ENCODE measurements around the gene APOA1.

The APOA1 gene

GRCh38 chr11:116830184-116830912, 7.1 kb downstream of the APOA1 start:
- H3K9me3 ChIP-seq: no peaks in the 10 kb centered on the region
- peaks cover 30% of the 10 kb centered on the region for H3K4me1 ChIP-seq
- H3K27ac ChIP-seq: no peak overlapping the region
- no peak overlapping the region for H3K9ac ChIP-seq
- H3K36me3 ChIP-seq: no peaks in the 10 kb centered on the region
- TF ChIP-seq Cebpa-rat (IDR thresholded peaks at IDR 0.05): no peak
- no peak overlapping the region for H3K4me3 ChIP-seq
- no peaks in the 10 kb centered on the region for H4K20me1 ChIP-seq
- H3K27me3 ChIP-seq: no peaks in the 10 kb centered on the region
- peak overlapping the region; percentile 75; the same call in 1 of the 2 replicates for H3K4me2 ChIP-seq

GRCh38 chr11:116829525-116830183, 7.8 kb downstream of the APOA1 start, which contains the start of gene APOC3:
TSS of gene APOC3 (plus strand) at chr11:116829907. CDS start at chr11:116830583, 676 bp downstream.
- Histone ChIP-seq H3K27ac (peak within 1 kb of the TSS; percentile 41; the same call in 1 of the 2 replicates), H4K20me1 (no peaks in the 10 kb centered on the region), H3K4me2 (peak within 1 kb of the TSS; percentile 75), H3K4me1 (peaks cover 23% of the 10 kb centered on the region), H3K36me3 (no peaks in the 10 kb centered on the region), H3K9ac (0 out of 2 replicates have a peak within 1 kb of the TSS, but pooled peaks have one; percentile 45), H3K27me3 (no peaks in the 10 kb centered on the region), H3K9me3 (no peaks in the 10 kb centered on the region), H3K4me3 (no peak within 1 kb of the TSS)
- no peak for TF ChIP-seq Cebpa-rat (IDR thresholded peaks at IDR 0.05)

- H3K4me1 ChIP-seq: peaks cover 15% of the 10 kb centered on the region
- H3K9me3 ChIP-seq: no peaks in the 10 kb centered on the region
Measured at GRCh38 chr11:116828632-116829524, 8.5 kb downstream of the APOA1 start.

GRCh38 chr11:116827461-116827860, 10.0 kb downstream of the APOA1 start:
- Histone ChIP-seq H4K20me1 (no peaks in the 10 kb centered on the region), H3K9me3 (no peaks in the 10 kb centered on the region), H3K27me3 (no peaks in the 10 kb centered on the region), H3K27ac (no peak overlapping the region), H3K36me3 (no peaks in the 10 kb centered on the region), H3K4me1 (peaks cover 10% of the 10 kb centered on the region), H3K4me2 (no peak overlapping the region), H3K4me3 (no peak overlapping the region), H3K9ac (no peak overlapping the region)
- TF ChIP-seq Cebpa-rat (IDR thresholded peaks at IDR 0.05): no peak

More at GRCh38 chr11:116828632-116829524, 8.5 kb downstream of the APOA1 start:
- Histone ChIP-seq H3K9ac (0 out of 2 replicates have a peak overlapping the region, but pooled peaks have one; percentile 45), H4K20me1 (no peaks in the 10 kb centered on the region), H3K27ac (peak overlapping the region; percentile 41; the same call in 1 of the 2 replicates), H3K36me3 (no peaks in the 10 kb centered on the region), H3K27me3 (no peaks in the 10 kb centered on the region), H3K4me3 (no peak overlapping the region), H3K4me2 (peak overlapping the region; percentile 75)
- no peak for TF ChIP-seq Cebpa-rat (IDR thresholded peaks at IDR 0.05)

- H3K9ac ChIP-seq: no peak overlapping the region
- no peak overlapping the region for H3K27ac ChIP-seq
- H3K27me3 ChIP-seq: no peaks in the 10 kb centered on the region
- H4K20me1 ChIP-seq: no peaks in the 10 kb centered on the region
- H3K4me1 ChIP-seq: peaks cover 10% of the 10 kb centered on the region
- no peak overlapping the region for H3K4me2 ChIP-seq
- H3K4me3 ChIP-seq: no peak overlapping the region
- TF ChIP-seq Cebpa-rat (IDR thresholded peaks at IDR 0.05): no peak
- H3K9me3 ChIP-seq: no peaks in the 10 kb centered on the region
- H3K36me3 ChIP-seq: no peaks in the 10 kb centered on the region
Measured at GRCh38 chr11:116826751-116827431, 10.5 kb downstream of the APOA1 start.

- H3K36me3 ChIP-seq: no peaks in the 10 kb centered on the region
- no peak overlapping the region for H3K4me2 ChIP-seq
- H3K4me3 ChIP-seq: no peak overlapping the region
- no peaks in the 10 kb centered on the region for H3K27me3 ChIP-seq
- H3K9ac ChIP-seq: no peak overlapping the region
- TF ChIP-seq Cebpa-rat (IDR thresholded peaks at IDR 0.05): no peak
- peaks cover 10% of the 10 kb centered on the region for H3K4me1 ChIP-seq
- no peaks in the 10 kb centered on the region for H4K20me1 ChIP-seq
- H3K9me3 ChIP-seq: no peaks in the 10 kb centered on the region
- H3K27ac ChIP-seq: no peak overlapping the region
Measured at GRCh38 chr11:116825854-116826750, 11.3 kb downstream of the APOA1 start.

GRCh38 chr11:116825434-116825833, 12.0 kb downstream of the APOA1 start:
- Histone ChIP-seq H3K4me3 (no peak overlapping the region), H3K9me3 (no peaks in the 10 kb centered on the region), H4K20me1 (no peaks in the 10 kb centered on the region), H3K27ac (no peak overlapping the region), H3K4me2 (no peak overlapping the region), H3K4me1 (peaks cover 10% of the 10 kb centered on the region), H3K9ac (no peak overlapping the region), H3K36me3 (no peaks in the 10 kb centered on the region), H3K27me3 (no peaks in the 10 kb centered on the region)
- no peak for TF ChIP-seq Cebpa-rat (IDR thresholded peaks at IDR 0.05)

- Histone ChIP-seq H3K4me3 (no peak within 1 kb of the TSS), H3K4me2 (no peak within 1 kb of the TSS), H3K27ac (no peak within 1 kb of the TSS), H3K9me3 (no peaks in the 10 kb centered on the region), H3K36me3 (no peaks in the 10 kb centered on the region), H3K27me3 (no peaks in the 10 kb centered on the region), H3K9ac (no peak within 1 kb of the TSS), H4K20me1 (no peaks in the 10 kb centered on the region), H3K4me1 (no peaks in the 10 kb centered on the region)
- TF ChIP-seq Cebpa-rat (IDR thresholded peaks at IDR 0.05): no peak
Measured at GRCh38 chr11:116823031-116823843, 14.2 kb downstream of the APOA1 start, which contains the start of gene APOA4. TSS of gene APOA4 (minus strand) at chr11:116823304. CDS start at chr11:116823191, 113 bp downstream.

Data from BLaER1 (cell line).